ENCODE results near the gene OR51M1. TPM values are rescaled to one million over a fixed set of nuclear protein-coding genes. Genes with fewer than 3 reads are reported as not detected.
"Not testable (repeated sequence)": the region's sequence is repeated elsewhere in the genome, so short reads cannot be mapped to it uniquely, and the experiment has no call there.

OR51M1 gene
- 3.9 TPM for total RNA-seq (ENCODE audit: insufficient read depth, low replicate concordance)

- DNase-seq (ENCODE audit: low spot score) = no peak
Observed at GRCh38 chr11:5383576-5383975, at the start of gene OR51M1. OR51M1 (plus strand) TSS chr11:5383812; CDS start chr11:5389399, 5,587 bp downstream.

GRCh38 chr11:5335170-5335569, 48.4 kb upstream of the OR51M1 start:
- no peak for DNase-seq (ENCODE audit: low spot score)

- no peak for DNase-seq (ENCODE audit: low spot score)
Observed at GRCh38 chr11:5336331-5336730, 47.3 kb upstream of the OR51M1 start.

DNA sequence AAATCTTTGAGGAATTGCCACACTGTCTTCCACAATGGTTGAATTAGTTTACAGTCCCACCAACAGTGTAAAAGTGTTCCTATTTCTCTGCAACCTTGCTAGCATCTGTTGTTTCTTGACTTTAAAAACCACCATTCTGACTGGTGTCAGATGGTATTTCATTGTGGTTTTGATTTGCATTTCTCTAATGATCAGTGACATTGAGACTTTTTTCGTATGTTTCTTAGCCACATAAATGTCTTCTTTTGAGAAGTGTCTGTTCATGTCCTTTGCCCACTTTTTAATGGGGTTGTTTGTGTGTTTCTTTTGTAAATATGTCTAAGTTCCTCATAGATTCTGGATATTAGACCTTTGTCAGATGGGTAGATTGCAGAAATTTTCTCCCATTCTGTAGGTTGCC, 46.4 kb upstream of the OR51M1 start:
- not testable (repeated sequence) for DNase-seq (ENCODE audit: low spot score)

DNA sequence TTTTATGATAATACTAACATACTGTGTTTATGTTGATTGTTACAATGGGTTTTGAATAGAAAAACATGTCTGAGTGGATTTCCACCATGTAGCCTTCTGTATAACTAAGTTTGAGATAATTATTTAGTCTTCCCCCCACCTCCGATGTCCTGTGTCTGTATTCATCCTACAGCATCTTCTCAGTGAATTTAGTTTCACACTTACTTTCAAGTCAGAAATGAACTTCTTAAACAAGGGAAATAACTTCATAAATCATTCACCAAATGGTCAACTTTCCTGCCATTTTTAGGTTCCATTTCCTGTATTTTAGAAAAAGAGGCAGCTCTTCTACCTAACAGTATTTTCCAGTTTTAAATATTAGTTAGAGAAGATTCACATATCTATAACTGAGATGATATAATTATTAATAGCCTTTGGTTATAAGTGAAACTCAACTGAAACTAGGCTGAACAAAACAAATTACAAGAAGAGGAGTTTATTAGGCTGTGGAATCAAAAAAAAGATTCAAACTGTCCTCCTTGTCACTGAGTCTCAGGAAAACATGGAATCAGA, 43.8 kb upstream of the OR51M1 start:
- no peak for DNase-seq (ENCODE audit: low spot score)

DNA sequence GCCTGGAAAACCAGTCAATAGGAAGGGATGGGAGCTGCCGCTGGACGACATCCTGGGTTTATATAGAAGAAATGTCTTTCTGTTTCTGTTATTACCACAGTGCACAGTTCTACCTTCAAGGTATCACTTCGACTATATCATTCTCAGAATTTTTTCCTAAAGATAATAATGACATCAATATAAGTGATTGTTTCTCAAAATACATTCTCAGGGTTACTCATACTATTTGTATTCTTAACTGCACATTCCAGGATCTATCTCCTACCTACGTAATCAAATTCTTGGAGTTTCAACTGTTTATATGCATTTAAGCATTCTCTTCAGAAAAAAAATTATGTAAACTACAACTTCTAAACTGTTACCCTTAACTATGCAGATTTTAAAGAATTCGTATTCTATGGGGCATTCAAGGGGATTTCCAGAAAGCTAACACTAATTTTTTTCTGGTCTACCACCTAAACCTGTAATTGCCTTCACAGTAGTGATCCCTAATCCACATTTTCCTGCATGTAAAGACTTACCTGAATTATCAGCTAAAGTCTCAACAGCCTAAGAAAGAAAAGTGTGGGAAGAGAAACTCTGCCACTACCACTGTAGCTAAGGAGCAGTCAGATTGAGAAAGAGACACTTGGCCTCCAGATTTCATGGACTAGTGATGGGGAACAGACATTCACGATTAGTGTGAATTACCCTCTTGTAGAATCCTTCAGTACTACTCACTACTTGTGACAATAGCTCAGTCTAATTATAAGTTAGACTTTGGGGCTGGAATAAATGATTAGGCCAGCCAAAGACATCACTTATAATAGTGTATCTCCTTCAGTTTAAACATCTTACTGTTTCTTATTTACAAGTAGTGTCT, 39.9 kb upstream of the OR51M1 start, which contains the start of gene OR51B5:
Gene OR51B5, minus strand, starts transcription at position 51 of the 862 bp plus-strand sequence. Its CDS starts 0 bp downstream, at position 51.
- no peak for DNase-seq (ENCODE audit: low spot score)

DNA sequence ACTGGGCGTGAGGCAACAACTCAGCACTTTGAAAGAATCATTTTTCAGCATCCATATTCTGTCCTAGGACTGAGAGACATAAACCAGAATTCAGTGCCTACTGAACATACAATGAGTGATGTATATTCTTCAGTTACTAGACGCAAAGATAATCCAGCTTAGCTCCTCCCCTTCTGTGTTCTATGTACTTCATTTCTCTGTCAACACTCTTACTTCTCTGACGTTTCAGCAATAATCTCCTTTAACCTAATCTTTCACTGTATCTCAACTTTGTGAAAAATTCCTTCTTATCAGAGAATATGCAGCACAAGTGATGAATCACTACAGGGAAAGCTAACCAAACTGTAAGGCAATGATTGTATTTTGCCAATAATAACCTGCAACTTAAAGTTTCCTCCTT, 37.8 kb upstream of the OR51M1 start:
- DNase-seq (ENCODE audit: low spot score) = no peak

- no peak for DNase-seq (ENCODE audit: low spot score)
Observed at GRCh38 chr11:5348551-5349194, 34.9 kb upstream of the OR51M1 start.

- DNase-seq (ENCODE audit: low spot score) = no peak
Observed at GRCh38 chr11:5349550-5349949, 34.1 kb upstream of the OR51M1 start.

DNA sequence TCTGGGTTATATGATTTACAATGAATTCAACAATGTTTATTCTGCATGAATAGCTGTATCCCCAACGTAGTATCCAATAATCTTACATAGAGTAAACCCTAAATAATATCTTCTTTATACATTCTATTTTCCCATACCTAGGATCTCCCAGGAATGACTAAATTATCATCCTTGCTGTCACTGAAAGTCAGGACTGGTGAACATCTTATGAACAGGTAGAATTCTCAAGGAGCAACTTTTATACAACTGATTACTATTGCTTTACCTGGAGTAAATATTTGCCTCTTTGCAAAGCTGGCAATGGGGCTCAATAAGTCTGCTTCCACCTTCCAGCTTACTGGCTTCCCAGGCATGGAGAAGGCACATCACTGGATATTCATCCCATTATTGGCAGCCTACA, 32.4 kb upstream of the OR51M1 start, which contains the start of gene OR51B6:
Gene OR51B6, plus strand, starts transcription at position 301 of the 400 bp plus-strand sequence. Its CDS starts 0 bp downstream, at position 301.
- DNase-seq (ENCODE audit: low spot score) = no peak

DNA sequence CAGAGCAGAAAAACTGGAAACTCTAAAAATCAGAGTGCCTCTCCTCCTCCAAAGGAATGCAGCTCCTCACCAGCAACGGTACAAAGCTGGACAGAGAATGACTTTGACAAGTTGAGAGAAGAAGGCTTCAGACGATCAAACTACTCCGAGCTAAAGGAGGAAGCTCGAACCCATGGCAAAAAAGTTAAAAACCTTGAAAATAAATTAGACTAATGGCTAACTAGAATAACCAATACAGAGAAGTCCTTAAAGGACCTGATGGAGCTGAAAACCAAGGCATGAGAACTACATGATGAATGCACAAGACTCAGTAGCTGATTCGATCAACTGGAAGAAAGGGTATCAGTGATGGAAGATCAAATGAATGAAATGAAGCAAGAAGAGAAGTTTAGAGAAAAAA, 27.6 kb upstream of the OR51M1 start:
- DNase-seq (ENCODE audit: low spot score) = not testable (repeated sequence)

DNA sequence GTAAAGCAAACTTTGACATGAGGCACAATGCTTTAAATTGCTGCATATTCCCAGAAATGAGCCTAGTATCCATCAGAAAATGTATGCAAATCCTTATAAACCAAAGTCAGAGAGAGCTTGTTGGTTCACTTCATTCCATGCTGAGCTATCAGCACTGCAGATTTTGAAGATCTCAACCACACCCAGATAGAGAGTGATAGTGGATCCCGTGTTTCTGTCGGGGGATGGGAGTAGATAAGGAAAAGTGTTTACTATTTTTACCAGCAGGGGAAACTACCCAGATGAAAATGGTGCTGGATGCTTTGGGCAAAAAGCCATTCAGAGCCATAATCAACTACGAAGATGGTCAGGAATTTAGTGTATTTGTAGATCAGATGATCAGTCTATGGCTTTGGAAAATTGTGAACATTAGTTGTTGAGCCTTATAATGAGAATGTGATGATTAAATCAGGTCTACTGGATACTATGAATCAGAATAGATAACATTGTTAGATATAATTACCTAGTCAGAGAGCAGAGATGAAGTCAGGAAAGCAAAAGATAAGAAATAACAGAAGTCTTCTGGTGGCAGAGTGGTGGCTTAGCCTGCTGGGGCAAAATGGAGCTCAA, 21.5 kb upstream of the OR51M1 start:
- DNase-seq (ENCODE audit: low spot score) = no peak

- no peak for DNase-seq (ENCODE audit: low spot score)
Observed at GRCh38 chr11:5363679-5364078, 19.9 kb upstream of the OR51M1 start.

- DNase-seq (ENCODE audit: low spot score) = no peak
Observed at GRCh38 chr11:5364214-5364613, 19.4 kb upstream of the OR51M1 start.

DNA sequence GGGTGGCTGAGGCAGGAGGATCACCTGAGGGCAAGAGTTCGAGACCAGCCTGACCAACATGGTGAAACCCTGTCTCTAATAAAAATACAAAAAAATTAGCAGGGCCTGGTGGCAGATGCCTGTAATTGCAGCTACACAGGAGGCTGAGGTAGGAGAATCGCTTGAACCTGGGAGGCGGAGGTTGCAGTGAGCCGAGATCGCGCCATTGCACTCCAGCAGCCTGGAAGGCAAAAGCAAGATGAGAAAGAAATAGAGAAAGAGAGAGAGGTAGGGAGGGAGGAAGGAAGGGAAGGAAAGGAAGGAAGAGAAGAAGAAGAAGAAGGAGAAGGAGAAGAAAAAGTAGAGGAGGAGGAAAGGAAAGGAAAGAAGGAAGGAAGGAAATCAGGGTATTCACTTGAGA, 17.2 kb upstream of the OR51M1 start:
- DNase-seq (ENCODE audit: low spot score) = not testable (repeated sequence)

- DNase-seq (ENCODE audit: low spot score) = no peak
Observed at GRCh38 chr11:5366856-5367255, 16.8 kb upstream of the OR51M1 start.

- peak; percentile 69 for DNase-seq (ENCODE audit: low spot score)
Observed at GRCh38 chr11:5367448-5368074, 16.1 kb upstream of the OR51M1 start.

DNA sequence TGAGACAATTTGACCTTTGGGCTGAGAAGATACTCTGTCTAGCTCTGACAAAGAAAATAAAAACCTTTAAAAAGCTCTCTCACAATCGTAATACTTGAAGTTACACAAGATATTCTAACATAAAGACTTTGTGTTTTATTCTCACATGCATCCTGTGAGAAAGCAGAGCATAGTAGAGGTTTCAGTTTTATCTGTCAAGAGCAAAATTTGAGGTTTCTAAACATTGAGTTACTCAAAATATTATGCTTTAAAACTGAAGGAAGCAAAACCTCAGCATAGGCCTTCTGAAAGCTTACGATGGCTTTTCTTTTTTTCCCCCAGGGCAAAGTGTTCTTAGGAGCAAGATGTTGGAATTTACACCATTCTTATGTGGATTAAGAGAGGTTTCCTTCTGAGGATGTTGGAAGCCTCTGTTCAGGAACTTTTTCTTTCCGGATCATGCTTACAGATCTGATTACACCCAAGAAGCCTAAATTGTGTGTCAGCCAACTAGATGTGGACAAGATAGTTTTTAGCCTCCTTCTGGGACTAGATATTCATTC, 15.0 kb upstream of the OR51M1 start:
- peak; percentile 44 for DNase-seq (ENCODE audit: low spot score)

GRCh38 chr11:5369789-5370188, 13.8 kb upstream of the OR51M1 start:
- DNase-seq (ENCODE audit: low spot score) = peak; percentile 84

- DNase-seq (ENCODE audit: low spot score) = peak; percentile 57
Observed at GRCh38 chr11:5380740-5381342, 2.8 kb upstream of the OR51M1 start.

- no peak for DNase-seq (ENCODE audit: low spot score)
Observed at GRCh38 chr11:5384335-5384734, 723 bp downstream of the OR51M1 start.

Measured in umbilical cord (tissue), 2 donors.